Measurements from ENCODE around the gene PPP6R2. TPM values are rescaled to one million over a fixed set of nuclear protein-coding genes. Genes with fewer than 3 reads are reported as not detected.

The PPP6R2 gene
- total and polyA plus RNA-seq, 2 of the 8 experiments (the other 6 are each of a cell fraction or from before 2014, with no cell fraction given): 25.0 to 32.2 TPM

- DNase-seq (ENCODE audit: low read depth in 1 of 2, low spot score in 2 of 2): no peak
- H3K18ac ChIP-seq (ENCODE audit: extremely low read depth, low read length): no peak overlapping the region
- POLR2A ChIA-PET (ENCODE audit: partially characterized antibody): interaction anchor here (0.8 kb wide), 1 partner anchor 62 kb away, joined by 3 read pairs; no protein-coding TSS in a partner anchor
- no peak overlapping the region for H4K91ac ChIP-seq (replicated peaks; ENCODE audit: insufficient read length, low read length)
- H3K23ac ChIP-seq (ENCODE audit: insufficient read length): no peak overlapping the region
- H3K36me3 ChIP-seq (ENCODE audit: control insufficient read depth in 2 of 4, insufficient read depth in 4 of 4, low read length in 3 of 4): no peaks in the 10 kb centered on the region
- no peaks in the 10 kb centered on the region for H3K79me1 ChIP-seq (ENCODE audit: low read depth, low read length)
- no peak overlapping the region for H2BK15ac ChIP-seq (ENCODE audit: low read length)
- H3K79me2 ChIP-seq (ENCODE audit: control insufficient read depth in 1 of 2, insufficient read depth in 2 of 2, low read length in 2 of 2): no peaks in the 10 kb centered on the region
- WGBS, 2 experiments (ENCODE audit: extremely low coverage in 1 of 2, insufficient coverage in 1 of 2, insufficient read length in 1 of 2, insufficient replicate concordance in 2 of 2, low coverage in 1 of 2, low lambda C conversion rate in 2 of 2, missing lambda C conversion rate in 1 of 2): 70% methylated on average over 7 of the region's 7 CpGs; no CpG with 5 or more reads in 1 of the 2 experiments
- H4K5ac ChIP-seq (ENCODE audit: insufficient read length, low read depth, low read length): no peak overlapping the region
- peaks cover 0 to 10% (median 4%) of the 10 kb centered on the region in 4 experiments; a peak in 3 of 7 replicates for H3K4me1 ChIP-seq (replicated peaks in 1 of 4; ENCODE audit: control insufficient read depth in 3 of 4, insufficient read depth in 4 of 4, low read length in 3 of 4)
- H3K9ac ChIP-seq (replicated peaks in 1 of 4; ENCODE audit: extremely low read depth in 1 of 4, low read depth in 3 of 4, low read length in 3 of 4): no peak overlapping the region
- no peak overlapping the region for H2BK120ac ChIP-seq (replicated peaks; ENCODE audit: low read depth, low read length)
- no peak overlapping the region for H2BK12ac ChIP-seq (ENCODE audit: low read depth, low read length)
- H3K4me2 ChIP-seq (ENCODE audit: insufficient read depth in 1 of 2, low read depth in 2 of 2, low read length in 2 of 2): no peak overlapping the region
- no peak overlapping the region for H4K8ac ChIP-seq (ENCODE audit: extremely low read depth, insufficient read depth, low read length)
- no peak overlapping the region for H3K56ac ChIP-seq (replicated peaks; ENCODE audit: insufficient read length, low read depth, low read length)
- H3K27me3 ChIP-seq (replicated peaks in 1 of 4; ENCODE audit: control insufficient read depth in 3 of 4, extremely low read depth in 1 of 4, insufficient read depth in 3 of 4, low read length in 3 of 4): no peaks in the 10 kb centered on the region
- no peak overlapping the region for H3K4me3 ChIP-seq (ENCODE audit: extremely low read depth in 1 of 4, insufficient read depth in 2 of 4, low read depth in 3 of 4, low read length in 4 of 4)
- H4K20me1 ChIP-seq (replicated peaks in 1 of 2; ENCODE audit: control insufficient read depth in 1 of 2, insufficient read depth in 2 of 2, low read length in 2 of 2): no peaks in the 10 kb centered on the region
- H2AK5ac ChIP-seq (ENCODE audit: low read depth, low read length): no peak overlapping the region
- H3K27ac ChIP-seq (ENCODE audit: low read depth, low read length): no peak overlapping the region
- H3K9me3 ChIP-seq (ENCODE audit: insufficient read depth in 2 of 2, low read depth in 1 of 2, low read length in 1 of 2): no peaks in the 10 kb centered on the region
- no peak overlapping the region for H2BK5ac ChIP-seq (ENCODE audit: low read depth, low read length)
- H3K14ac ChIP-seq (ENCODE audit: insufficient read length): no peak overlapping the region
- H3K4ac ChIP-seq (replicated peaks; ENCODE audit: insufficient read length, low read depth, low read length): no peak overlapping the region
- H3K23me2 ChIP-seq (ENCODE audit: low read depth, low read length): no peaks in the 10 kb centered on the region; the same call in 1 of the 2 replicates
- FAIRE-seq: no peak
- CTCF ChIA-PET (ENCODE audit: partially characterized antibody): interaction anchor here (1.1 to 1.7 kb wide), 6 partner anchors 8 to 66 kb away, joined by 3 to 8 read pairs (median 5); partner anchors contain the start of gene DENND6B
- no peak overlapping the region for H2BK20ac ChIP-seq (ENCODE audit: low read length)
- H2AFZ ChIP-seq (ENCODE audit: low read length): no peak overlapping the region
- TF ChIP-seq SP1 (IDR thresholded peaks at IDR 0.05; ENCODE audit: low read depth, low read length) (no peak), SAP30 (IDR thresholded peaks at IDR 0.05; ENCODE audit: insufficient read depth, insufficient replicate concordance, low read length) (no peak), EGR1 (IDR thresholded peaks at IDR 0.05; ENCODE audit: borderline replicate concordance, low read depth, low read length) (no peak), GABPA (IDR thresholded peaks at IDR 0.05; ENCODE audit: borderline replicate concordance, insufficient read depth, low read length) (no peak)
Measured at GRCh38 chr22:50318356-50318697, 24.8 kb upstream of the PPP6R2 start.
